ENCODE measurements around the gene RP9.

Gene RP9

GRCh38 chr7:33109005-33109757, at the start of gene RP9:
Gene RP9 (minus strand): TSS chr7:33109404. CDS start chr7:33109372, 32 bp downstream.
- peak; percentile 51 for DNase-seq

GRCh38 chr7:33157781-33158180, 48.6 kb upstream of the RP9 start:
- DNase-seq = no peak

- DNase-seq = no peak
Observed at GRCh38 chr7:33157311-33157710, 48.1 kb upstream of the RP9 start.

GRCh38 chr7:33156441-33156840, 47.2 kb upstream of the RP9 start:
- no peak for DNase-seq

- no peak for DNase-seq
Observed at GRCh38 chr7:33155811-33156210, 46.6 kb upstream of the RP9 start.

GRCh38 chr7:33152087-33152486, 42.9 kb upstream of the RP9 start:
- DNase-seq = no peak

GRCh38 chr7:33145156-33145555, 36.0 kb upstream of the RP9 start:
- no peak for DNase-seq

- DNase-seq = no peak
Observed at GRCh38 chr7:33143996-33144718, 35.0 kb upstream of the RP9 start.

GRCh38 chr7:33142585-33142984, 33.4 kb upstream of the RP9 start:
- DNase-seq = no peak

GRCh38 chr7:33137103-33137502, 27.9 kb upstream of the RP9 start:
- DNase-seq = no peak

- DNase-seq = no peak
Observed at GRCh38 chr7:33130184-33130583, 21.0 kb upstream of the RP9 start.

GRCh38 chr7:33129806-33130153, 20.6 kb upstream of the RP9 start:
- DNase-seq = no peak

- peak; percentile 82 for DNase-seq
Observed at GRCh38 chr7:33128990-33129805, 20.0 kb upstream of the RP9 start, which contains the start of gene BBS9. Gene BBS9 (plus strand): TSS chr7:33129564. CDS start chr7:33146253, 16,689 bp downstream.

GRCh38 chr7:33128631-33128989, 19.4 kb upstream of the RP9 start:
- no peak for DNase-seq

GRCh38 chr7:33127085-33127484, 17.9 kb upstream of the RP9 start:
- no peak for DNase-seq

- no peak for DNase-seq
Observed at GRCh38 chr7:33118383-33118782, 9.2 kb upstream of the RP9 start.

GRCh38 chr7:33114976-33115375, 5.8 kb upstream of the RP9 start:
- DNase-seq = no peak

- DNase-seq = no peak
Observed at GRCh38 chr7:33111614-33112013, 2.4 kb upstream of the RP9 start.

- DNase-seq = peak; percentile 16
Observed at GRCh38 chr7:33109758-33110238, 594 bp upstream of the RP9 start.

- no peak for DNase-seq
Observed at GRCh38 chr7:33108554-33109004, 625 bp downstream of the RP9 start.

- DNase-seq = no peak
Observed at GRCh38 chr7:33107136-33108066, 1.8 kb downstream of the RP9 start.

GRCh38 chr7:33101906-33102305, 7.3 kb downstream of the RP9 start:
- DNase-seq = no peak
